HepG2 (cell line): ENCODE measurements around the gene PAQR5.

ENCODE experiments used
- JUNB ChIP-seq: sonication (generic); formaldehyde crosslinking; IDR thresholded peaks from 2 replicates; pipeline ENCODE4 v1.8.0; 2022; ENCODE audit warnings: missing genetic modification reagents, mild to moderate bottlenecking, borderline replicate concordance
- KDM2A ChIP-seq: sonication (generic); formaldehyde crosslinking; IDR thresholded peaks from 2 replicates; pipeline ENCODE4 v1.4.0; 2020; ENCODE audit warnings: low read depth, missing genetic modification reagents, borderline replicate concordance
- SAP130 ChIP-seq: IDR thresholded peaks from 2 replicates; pipeline ENCODE4 v1.6.1; 2016; ENCODE audit warnings: low read depth
- TF ChIP-seq, protein P1 (sequence below): sonication (generic); formaldehyde crosslinking; IDR thresholded peaks from 2 replicates; pipeline ENCODE4 v1.4.0; 2020; ENCODE audit warnings: mild to moderate bottlenecking, missing genetic modification reagents

DNA sequence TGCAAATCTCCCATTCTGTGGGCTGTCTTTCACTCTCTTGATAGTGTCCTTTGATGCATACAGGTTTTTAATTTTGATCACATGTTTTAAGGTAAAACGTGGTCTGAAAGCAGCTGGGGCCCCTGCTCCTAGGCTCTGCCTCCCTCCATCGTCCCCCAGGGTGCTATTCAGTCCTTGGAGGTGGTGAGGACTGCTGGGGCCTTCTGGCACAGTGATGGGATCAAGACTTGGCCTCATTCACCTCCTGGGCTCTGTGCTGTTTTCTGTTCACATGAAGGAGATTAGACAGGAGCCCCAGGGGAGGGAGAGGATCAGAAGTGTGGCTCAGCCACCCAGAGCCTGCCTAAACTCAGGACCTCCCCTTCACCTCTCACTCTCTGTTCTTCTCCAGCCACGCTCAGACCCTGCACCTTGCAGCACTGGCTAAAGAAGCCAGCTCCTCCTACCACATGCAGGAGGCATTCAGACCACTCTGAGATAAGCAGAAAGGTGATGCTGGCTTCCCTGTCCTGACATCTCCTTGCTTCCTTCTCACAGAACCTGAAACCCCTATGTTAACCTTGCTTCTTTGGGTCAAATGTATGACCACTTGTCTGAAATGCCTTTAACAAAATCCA, 43.9 kb downstream of the PAQR5 start:
- TF ChIP-seq JUNB (CRISPR knock-in tag) (no peak), KDM2A (CRISPR knock-in tag) (no peak), SAP130 (no peak)
- TF ChIP-seq, protein P1, sequence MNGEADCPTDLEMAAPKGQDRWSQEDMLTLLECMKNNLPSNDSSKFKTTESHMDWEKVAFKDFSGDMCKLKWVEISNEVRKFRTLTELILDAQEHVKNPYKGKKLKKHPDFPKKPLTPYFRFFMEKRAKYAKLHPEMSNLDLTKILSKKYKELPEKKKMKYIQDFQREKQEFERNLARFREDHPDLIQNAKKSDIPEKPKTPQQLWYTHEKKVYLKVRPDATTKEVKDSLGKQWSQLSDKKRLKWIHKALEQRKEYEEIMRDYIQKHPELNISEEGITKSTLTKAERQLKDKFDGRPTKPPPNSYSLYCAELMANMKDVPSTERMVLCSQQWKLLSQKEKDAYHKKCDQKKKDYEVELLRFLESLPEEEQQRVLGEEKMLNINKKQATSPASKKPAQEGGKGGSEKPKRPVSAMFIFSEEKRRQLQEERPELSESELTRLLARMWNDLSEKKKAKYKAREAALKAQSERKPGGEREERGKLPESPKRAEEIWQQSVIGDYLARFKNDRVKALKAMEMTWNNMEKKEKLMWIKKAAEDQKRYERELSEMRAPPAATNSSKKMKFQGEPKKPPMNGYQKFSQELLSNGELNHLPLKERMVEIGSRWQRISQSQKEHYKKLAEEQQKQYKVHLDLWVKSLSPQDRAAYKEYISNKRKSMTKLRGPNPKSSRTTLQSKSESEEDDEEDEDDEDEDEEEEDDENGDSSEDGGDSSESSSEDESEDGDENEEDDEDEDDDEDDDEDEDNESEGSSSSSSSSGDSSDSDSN, result no peak
